ENCODE results near the gene CPNE7. TPM values are rescaled to one million over a fixed set of nuclear protein-coding genes. Genes with fewer than 3 reads are reported as not detected.

The CPNE7 gene
- total and polyA plus RNA-seq, 2 donors (not counting 1 experiment from before 2014, with no cell fraction given): 0.51 to 0.76 TPM

GRCh38 chr16:89561884-89562599 lies 13.5 kb upstream of the CPNE7 start:
- Histone ChIP-seq H3K9me3 (ENCODE audit: control extremely low read depth in 1 of 3, control insufficient read depth in 2 of 3, insufficient read depth in 1 of 3, low read length in 2 of 3) (no peaks in the 10 kb centered on the region), H3K4me1 (ENCODE audit: control insufficient read depth in 2 of 2, insufficient read depth in 2 of 2, low read length in 2 of 2) (peaks cover 42 to 49% of the 10 kb centered on the region in 2 donors), H2AFZ (ENCODE audit: insufficient read depth, low read depth, low read length, poor library complexity, severe bottlenecking) (no peak overlapping the region), H3K4me2 (replicated peaks; ENCODE audit: low read depth, low read length, poor library complexity, severe bottlenecking) (peak overlapping the region; percentile 96), H3K9ac (ENCODE audit: low read length) (peak overlapping the region; percentile 98), H3K4me3 (ENCODE audit: control extremely low read depth in 1 of 5, extremely low read depth in 1 of 5, insufficient read depth in 1 of 5, low read depth in 2 of 5, low read length in 4 of 5) (peak overlapping the region; percentile 6 to 99 (median 92)), H3K36me3 (replicated peaks in 1 of 2; ENCODE audit: control extremely low read depth in 1 of 2, control insufficient read depth in 1 of 2, extremely low read depth in 1 of 2, insufficient read depth in 2 of 2, low read length in 1 of 2) (peaks cover 4 to 40% of the 10 kb centered on the region in 2 experiments), H3K79me2 (ENCODE audit: control insufficient read depth, insufficient read depth, low read length) (peaks cover 28% of the 10 kb centered on the region), H4K20me1 (ENCODE audit: control insufficient read depth, insufficient read depth, low read length, poor library complexity, severe bottlenecking) (peaks cover 59% of the 10 kb centered on the region), H3K27ac (ENCODE audit: low read length in 2 of 2) (peak overlapping the region in 1 of 2 donors; percentile 91), H3K27me3 (replicated peaks in 1 of 4; ENCODE audit: control extremely low read depth in 1 of 4, control insufficient read depth in 3 of 4, insufficient read depth in 4 of 4, low read length in 3 of 4) (no peaks in the 10 kb centered on the region)
- H3K27ac Mint-ChIP-seq: peak overlapping the region; percentile 84
- 52% methylated on average over 8 of the region's 23 CpGs for WGBS (ENCODE audit: insufficient coverage)
- no peaks in the 10 kb centered on the region for H3K27me3 Mint-ChIP-seq
- ATAC-seq (ENCODE audit: low read depth) (no peak), DNase-seq (peak; percentile 37)
- intact Hi-C loops (cut with micrococcal nuclease): loop anchor here (5.0 to 10.0 kb wide), 2 partner anchors 125 to 877 kb away; partner anchors contain the start of genes CDK10 and SNAI3
- TF ChIP-seq EZH2 (IDR thresholded peaks at IDR 0.05; ENCODE audit: borderline replicate concordance, insufficient read depth, low read depth, low read length, poor library complexity, severe bottlenecking): no peak
- TF ChIP-seq CTCF (IDR thresholded peaks at IDR 0.05): no peak
- H3K4me3 Mint-ChIP-seq: peak overlapping the region; percentile 92
- H3K4me1 Mint-ChIP-seq: peaks cover 52% of the 10 kb centered on the region
- ChIA-PET CTCF (no interaction called here), POLR2A (no interaction called here)
- H3K9me3 Mint-ChIP-seq (ENCODE audit: insufficient read depth): no peaks in the 10 kb centered on the region

- DNase-seq (no peak), ATAC-seq (ENCODE audit: low read depth) (no peak)
- Mint-ChIP-seq H3K4me3 (peak overlapping the region; percentile 62), H3K9me3 (ENCODE audit: insufficient read depth) (no peaks in the 10 kb centered on the region), H3K27me3 (no peaks in the 10 kb centered on the region), H3K4me1 (peaks cover 49% of the 10 kb centered on the region), H3K27ac (peak overlapping the region; percentile 63)
- Histone ChIP-seq H3K9ac (ENCODE audit: low read length) (no peak overlapping the region), H3K27me3 (replicated peaks in 1 of 4; ENCODE audit: control extremely low read depth in 1 of 4, control insufficient read depth in 3 of 4, insufficient read depth in 4 of 4, low read length in 3 of 4) (no peaks in the 10 kb centered on the region), H2AFZ (ENCODE audit: insufficient read depth, low read depth, low read length, poor library complexity, severe bottlenecking) (no peak overlapping the region), H4K20me1 (ENCODE audit: control insufficient read depth, insufficient read depth, low read length, poor library complexity, severe bottlenecking) (peaks cover 59% of the 10 kb centered on the region), H3K4me2 (replicated peaks; ENCODE audit: low read depth, low read length, poor library complexity, severe bottlenecking) (no peak overlapping the region), H3K79me2 (ENCODE audit: control insufficient read depth, insufficient read depth, low read length) (peaks cover 24% of the 10 kb centered on the region), H3K4me3 (ENCODE audit: control extremely low read depth in 1 of 5, extremely low read depth in 1 of 5, insufficient read depth in 1 of 5, low read depth in 2 of 5, low read length in 4 of 5) (no peak overlapping the region), H3K9me3 (ENCODE audit: control extremely low read depth in 1 of 3, control insufficient read depth in 2 of 3, insufficient read depth in 1 of 3, low read length in 2 of 3) (no peaks in the 10 kb centered on the region), H3K36me3 (replicated peaks in 1 of 2; ENCODE audit: control extremely low read depth in 1 of 2, control insufficient read depth in 1 of 2, extremely low read depth in 1 of 2, insufficient read depth in 2 of 2, low read length in 1 of 2) (peaks cover 4 to 40% of the 10 kb centered on the region in 2 experiments), H3K4me1 (ENCODE audit: control insufficient read depth in 2 of 2, insufficient read depth in 2 of 2, low read length in 2 of 2) (peaks cover 42 to 49% of the 10 kb centered on the region in 2 donors), H3K27ac (ENCODE audit: low read length in 2 of 2) (no peak overlapping the region)
- POLR2A ChIA-PET: interaction anchor here (0.6 to 1.7 kb wide), 3 partner anchors 12 to 321 kb away, joined by 3 to 9 read pairs (median 3); partner anchors contain the start of gene CPNE7
- 76% methylated on average over 5 of the region's 12 CpGs for WGBS (ENCODE audit: insufficient coverage)
- CTCF ChIA-PET: no interaction called here
- no peak for TF ChIP-seq EZH2 (IDR thresholded peaks at IDR 0.05; ENCODE audit: borderline replicate concordance, insufficient read depth, low read depth, low read length, poor library complexity, severe bottlenecking)
- intact Hi-C loops (cut with micrococcal nuclease): loop anchor here (5.0 to 10.0 kb wide), 2 partner anchors 124 to 878 kb away; partner anchors contain the start of genes CDK10 and SNAI3
These were observed 12.6 kb upstream of the CPNE7 start for GRCh38 chr16:89562939-89563338.

Data from B cell (primary cell).